GM21786 (cell line): ENCODE data around the gene PDE10A.

Source experiments
- ATAC-seq: cut with Tn5 transposase; IDR thresholded peaks from one replicate; pipeline ENCODE4 v1.9.1; 2021; ENCODE audit not compliant: unreplicated experiment

Gene PDE10A

DNA sequence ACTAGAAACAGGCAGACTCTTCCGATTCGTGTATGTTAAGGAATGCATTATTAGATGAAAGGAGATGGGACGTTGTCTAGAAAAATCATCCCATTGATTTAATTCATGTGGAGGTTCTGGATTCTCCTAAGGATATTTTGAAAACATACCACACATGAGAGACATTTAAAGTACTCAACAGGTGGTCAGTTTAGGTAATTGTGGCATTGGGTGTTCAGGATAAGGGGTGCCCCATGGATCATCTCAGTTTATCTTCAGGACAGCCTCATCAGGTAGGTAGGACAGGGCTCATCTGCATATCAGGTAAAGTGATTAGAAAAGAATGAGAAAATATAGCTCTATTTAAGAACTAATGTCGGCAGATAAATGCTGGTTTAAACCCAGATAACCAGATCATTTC lies 15.9 kb upstream of the PDE10A start:
- no peak for ATAC-seq

DNA sequence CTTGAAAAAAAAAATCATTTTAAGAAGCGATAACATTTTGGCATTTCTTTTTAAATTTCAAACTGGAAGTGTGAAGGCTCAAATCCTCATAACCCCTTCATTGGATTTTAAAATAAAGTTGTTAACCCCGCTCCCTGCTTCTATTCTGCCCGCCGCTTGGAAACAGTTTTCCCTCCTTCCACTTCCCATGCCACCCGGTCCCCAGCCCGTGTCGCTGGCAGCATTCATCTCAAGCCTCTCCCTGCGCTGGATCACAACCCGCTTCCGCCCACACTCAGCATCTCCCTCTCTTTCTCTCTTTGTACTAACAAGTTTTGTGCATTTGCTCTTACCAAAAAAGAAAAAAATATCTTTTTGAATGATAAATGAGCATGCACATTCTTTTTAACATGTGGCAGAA lies 15.4 kb upstream of the PDE10A start:
- no peak for ATAC-seq

GRCh38 chr6:165677091-165677490 lies 14.1 kb upstream of the PDE10A start:
- ATAC-seq = no peak

GRCh38 chr6:165676435-165677068 lies 13.5 kb upstream of the PDE10A start:
- no peak for ATAC-seq

DNA sequence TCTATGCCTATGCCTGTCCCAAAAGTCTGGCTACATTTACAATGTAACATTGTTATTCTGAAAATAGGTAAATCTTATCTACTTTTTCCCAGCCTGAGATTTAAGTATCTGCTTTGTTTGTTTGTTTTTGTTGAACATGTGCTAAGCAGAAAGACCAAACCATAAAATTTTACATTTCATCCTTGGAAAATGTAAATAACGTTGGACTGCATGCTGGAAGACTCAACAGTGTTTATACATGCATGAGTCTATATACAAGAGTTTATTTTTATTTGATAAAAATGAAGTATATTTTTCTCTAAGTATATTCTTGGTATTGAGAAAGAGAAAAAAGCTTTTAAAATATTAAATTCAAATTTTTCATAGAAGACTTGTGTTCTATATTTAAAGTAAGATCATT lies 12.1 kb upstream of the PDE10A start:
- ATAC-seq = no peak

DNA sequence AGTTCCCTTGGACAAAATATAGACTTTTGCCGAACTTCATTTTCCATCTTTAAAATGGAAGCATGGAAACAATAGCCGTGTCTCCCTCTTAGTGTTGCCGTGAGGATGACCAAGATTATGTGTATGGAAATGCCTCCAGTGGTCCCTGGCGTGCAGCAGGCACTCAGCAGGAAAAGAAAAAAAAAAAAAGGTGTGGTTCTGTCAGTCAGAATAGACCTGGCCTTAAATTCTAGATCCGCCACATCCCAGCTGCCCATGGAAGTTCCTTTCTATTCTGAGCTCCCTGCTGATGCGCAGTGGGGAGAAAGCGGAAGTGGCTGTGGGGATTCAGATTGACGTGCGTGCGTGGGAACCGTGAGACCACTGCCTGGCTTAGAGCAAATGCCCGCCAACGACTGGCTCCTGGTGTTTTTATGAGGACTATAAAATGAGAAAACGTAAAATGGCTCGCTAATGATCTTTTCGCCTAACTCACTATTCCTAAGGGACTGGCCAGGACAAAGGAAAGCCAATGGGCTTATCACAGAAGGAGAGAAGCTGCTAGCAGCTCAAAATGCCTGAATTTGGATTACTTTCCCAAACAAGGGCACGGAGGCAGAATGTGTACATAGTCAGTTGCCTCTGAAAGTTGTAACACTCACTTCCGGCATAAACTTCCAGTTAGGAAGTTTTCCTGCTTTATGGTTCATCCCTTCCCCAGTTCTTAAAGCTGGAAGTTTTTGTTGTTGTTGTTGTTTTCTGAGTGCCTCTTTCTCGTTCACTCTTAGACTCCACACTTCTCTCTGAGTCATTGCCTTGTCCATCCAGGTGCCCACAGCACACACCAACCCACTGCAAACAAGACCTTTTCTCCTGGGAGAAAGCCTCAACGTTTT lies 11.4 kb upstream of the PDE10A start:
- ATAC-seq = no peak

DNA sequence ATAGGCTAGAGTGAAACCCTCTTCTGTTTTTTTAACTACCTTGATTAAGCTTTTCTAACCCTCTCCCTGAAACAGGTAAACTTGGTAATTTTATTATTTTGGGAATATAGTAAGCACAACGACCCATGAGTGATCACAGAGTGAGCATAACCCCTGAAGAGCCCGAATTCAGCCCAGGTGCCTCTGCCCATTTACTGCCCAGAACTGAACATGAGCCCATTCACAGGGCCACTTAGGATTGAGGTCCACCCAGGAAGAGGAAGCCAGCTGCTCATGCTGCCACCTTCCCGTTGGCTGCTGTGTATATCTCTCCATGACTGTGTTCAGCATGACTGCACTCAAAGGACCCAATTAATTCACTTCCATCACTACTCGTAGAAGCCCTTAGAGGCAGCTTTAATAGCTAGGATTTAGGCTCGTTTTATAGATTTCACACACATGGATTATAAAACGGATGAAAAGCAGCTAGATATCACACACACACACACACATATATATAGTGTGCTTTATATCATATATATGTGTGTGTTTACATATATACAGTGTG lies 8.3 kb upstream of the PDE10A start:
- ATAC-seq = no peak

DNA sequence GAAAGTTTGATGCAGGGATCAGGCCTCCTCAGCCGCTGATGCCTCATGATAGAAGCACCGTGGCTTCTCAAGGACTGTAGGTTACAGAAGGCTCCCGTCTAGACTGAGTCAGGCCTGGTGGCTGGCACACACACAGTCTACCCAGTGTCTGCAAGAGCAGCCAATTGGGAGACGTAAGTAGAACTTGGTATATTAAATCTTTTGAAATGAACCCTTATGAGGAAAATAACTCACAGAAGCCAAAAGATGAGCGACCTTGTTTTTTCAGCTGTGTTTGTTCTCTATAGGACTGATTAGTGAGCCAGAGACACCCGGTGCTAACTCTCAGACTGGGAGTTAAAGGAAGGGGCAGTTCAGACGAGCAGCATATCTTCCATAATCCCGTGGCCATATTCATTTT lies 5.9 kb upstream of the PDE10A start:
- no peak for ATAC-seq

DNA sequence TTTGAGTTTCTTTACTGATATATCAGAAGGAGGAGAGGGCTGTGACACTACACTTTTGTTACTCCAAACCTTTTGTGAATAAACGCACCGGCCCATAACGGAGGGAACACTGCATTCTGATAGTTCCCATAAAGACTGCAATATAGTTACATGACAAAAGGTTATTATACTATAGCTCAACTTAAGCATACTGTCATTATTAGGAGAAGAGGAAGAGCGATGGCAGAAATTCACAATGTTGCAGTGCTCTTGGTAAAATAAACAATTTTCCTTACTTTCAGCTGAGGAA lies 2.3 kb upstream of the PDE10A start:
- ATAC-seq = no peak

GRCh38 chr6:165664559-165665383 lies 1.7 kb upstream of the PDE10A start:
- ATAC-seq = no peak

- no peak for ATAC-seq
These were observed 906 bp upstream of the PDE10A start for GRCh38 chr6:165663736-165664558.

GRCh38 chr6:165663377-165663735 lies 315 bp upstream of the PDE10A start:
- ATAC-seq = no peak

DNA sequence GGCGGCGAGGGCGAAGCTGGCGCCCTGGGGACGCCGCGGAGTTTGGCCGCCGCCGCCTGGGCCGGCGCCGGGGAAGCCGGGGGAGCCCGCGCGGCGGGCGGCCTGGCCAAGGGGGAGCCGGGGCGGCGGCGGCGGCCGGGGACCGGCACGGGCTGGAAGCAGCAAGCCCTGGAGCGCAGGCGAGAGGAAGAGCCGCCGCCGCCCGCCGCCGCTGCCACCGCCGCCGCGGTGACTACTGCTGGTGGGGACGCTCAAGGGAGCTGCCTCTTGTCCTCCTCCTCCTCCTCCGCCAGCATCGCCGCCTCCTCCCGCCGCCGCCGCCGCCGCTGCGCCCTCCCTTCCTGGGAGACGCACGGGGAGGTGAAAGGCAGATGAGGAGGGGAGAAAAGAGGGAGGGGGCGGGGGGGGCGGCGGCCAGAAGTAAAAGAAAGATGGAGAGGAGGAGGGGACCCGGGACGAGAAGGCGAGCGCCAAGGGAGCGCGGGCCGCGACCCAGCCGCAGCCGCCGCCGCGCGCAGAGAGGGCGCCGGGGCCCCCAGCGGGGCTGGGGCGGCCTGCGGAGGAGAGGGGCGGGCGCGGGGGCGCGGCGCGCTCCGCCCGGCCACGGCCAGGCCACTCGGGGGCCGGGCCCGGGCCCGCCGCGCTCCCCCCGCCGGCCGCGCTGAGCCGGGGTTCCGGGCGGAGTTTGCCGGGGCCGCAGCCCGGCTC lies 846 bp downstream of the PDE10A start:
- no peak for ATAC-seq

DNA sequence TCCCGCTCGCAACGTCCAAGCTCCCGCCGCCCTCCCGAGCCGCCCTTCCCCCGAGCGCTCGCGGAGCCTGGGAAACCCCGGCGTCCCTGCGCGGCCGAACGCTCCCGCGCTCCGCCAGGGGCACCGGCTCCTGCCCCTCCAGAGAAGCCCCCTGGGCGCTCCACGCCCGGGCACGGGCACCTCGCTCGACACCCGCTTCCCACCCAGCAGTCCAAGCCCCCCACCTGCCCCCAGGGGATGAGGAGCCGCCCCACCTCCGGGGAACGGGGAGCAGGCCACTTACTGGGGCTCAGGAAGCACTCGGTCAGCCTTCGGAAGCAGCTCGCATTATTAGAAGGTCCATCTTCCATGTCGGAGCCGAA lies 1.4 kb downstream of the PDE10A start:
- ATAC-seq = no peak

GRCh38 chr6:165660857-165661663 lies 2.0 kb downstream of the PDE10A start:
- ATAC-seq = no peak

DNA sequence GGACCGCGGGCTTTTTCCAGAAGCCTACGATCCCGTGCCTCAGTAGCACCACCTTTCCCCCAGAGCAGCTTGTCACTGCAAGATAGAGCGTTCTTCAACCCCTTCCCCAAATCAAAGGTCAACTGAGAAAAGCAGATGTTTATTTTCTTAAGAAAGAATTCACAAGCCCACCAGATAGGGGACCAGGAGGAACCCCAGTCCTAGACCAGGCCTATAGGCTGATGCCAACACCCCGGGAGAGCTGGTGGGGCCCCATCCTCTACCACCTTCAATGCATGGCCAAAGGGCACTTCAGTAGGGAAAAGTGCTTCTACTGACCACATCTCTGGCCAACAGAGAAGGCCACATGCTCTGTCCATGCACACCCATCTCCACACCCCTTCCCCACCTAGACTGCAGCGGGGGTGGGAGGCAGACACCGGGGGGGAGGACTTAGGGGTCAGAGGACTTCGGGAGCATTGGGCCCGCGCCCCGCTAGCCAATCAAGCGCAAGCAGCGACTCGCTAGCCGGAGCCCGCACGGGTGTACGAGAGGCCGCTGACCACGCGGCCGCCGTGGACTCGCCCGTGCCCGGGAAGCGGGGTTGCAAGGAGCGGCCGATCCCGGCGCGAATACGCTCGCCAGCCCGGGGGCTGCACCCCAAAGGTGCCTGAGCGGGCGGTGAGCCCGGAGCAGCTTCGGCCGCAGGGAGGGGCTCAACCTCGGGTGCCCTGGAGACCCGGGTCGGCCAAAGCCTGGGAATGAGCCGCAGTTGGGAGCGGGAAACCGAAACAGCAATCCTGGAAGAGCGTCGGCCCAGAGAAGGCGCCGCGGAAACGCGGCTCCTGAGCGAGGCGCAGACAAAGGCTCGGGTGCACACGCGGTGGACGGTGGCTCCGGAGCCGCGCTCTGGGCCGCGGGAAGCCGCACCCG lies 2.8 kb downstream of the PDE10A start:
- ATAC-seq = no peak

GRCh38 chr6:165658395-165659058 lies 4.5 kb downstream of the PDE10A start:
- no peak for ATAC-seq

GRCh38 chr6:165657325-165657680 lies 5.7 kb downstream of the PDE10A start:
- no peak for ATAC-seq
